Spleen (tissue), 11 donors: ENCODE measurements around the gene CAMK1D. TPM values are rescaled to one million over a fixed set of nuclear protein-coding genes. Genes with fewer than 3 reads are reported as not detected.

Source experiments
- DNase-seq: peaks from one replicate; pipeline ENCODE4 v3.0.0-alpha.2; 2020
- H3K27ac ChIP-seq, 8 donors: fragments of 200-600 bp; sonication (generic) in 7 of 8; 1 replicate in 4 of 8; 2 replicates in 4 of 8; pipeline versions ENCODE4 v1.5.0 to v1.8.0; 2016 to 2021; ENCODE audit warnings: inconsistent platforms in 4 of 8, mild to moderate bottlenecking in 4 of 8, moderate library complexity in 1 of 8
- H3K27me3 ChIP-seq, 7 donors: fragments of 200-600 bp; sonication (generic) in 6 of 7; replicated peaks in 1 of 7; 1 replicate in 4 of 7; 2 replicates in 3 of 7; pipeline versions ENCODE4 v1.5.0 to v1.8.0; 2016 to 2021; ENCODE audit warnings: inconsistent platforms in 3 of 7, mild to moderate bottlenecking in 1 of 7
- H3K36me3 ChIP-seq, 6 donors: fragments of 200-600 bp; sonication (generic) in 5 of 6; 1 replicate in 4 of 6; 2 replicates in 2 of 6; pipeline versions ENCODE4 v1.5.0 to v1.8.0; 2016 to 2021; ENCODE audit warnings: inconsistent platforms in 2 of 6
- H3K4me1 ChIP-seq, 6 donors: fragments of 200-600 bp; sonication (generic) in 5 of 6; 1 replicate in 3 of 6; 2 replicates in 3 of 6; pipeline versions ENCODE4 v1.5.0 to v1.8.0; 2016 to 2021; ENCODE audit warnings: inconsistent platforms in 3 of 6
- H3K4me3 ChIP-seq, 8 donors: fragments of 200-600 bp; sonication (generic) in 7 of 8; 1 replicate in 4 of 8; 2 replicates in 4 of 8; pipeline versions ENCODE4 v1.5.0 to v1.8.0; 2016 to 2021; ENCODE audit warnings: inconsistent platforms in 4 of 8, mild to moderate bottlenecking in 4 of 8, moderate library complexity in 2 of 8
- H3K9me3 ChIP-seq, 8 donors: fragments of 200-600 bp; sonication (generic) in 7 of 8; 1 replicate in 4 of 8; 2 replicates in 4 of 8; pipeline versions ENCODE4 v1.5.0 to v1.8.0; 2016 to 2021; ENCODE audit warnings: inconsistent platforms in 4 of 8
- CTCF ChIP-seq, 11 experiments: fragments of 200-600 bp in 7 of 11; fragments of 450-650 bp in 4 of 11; sonication (generic) in 4 of 11; IDR thresholded peaks in 8 of 11; conservative IDR thresholded peaks in 3 of 11; 1 replicate in 7 of 11; 2 replicates in 4 of 11; pipeline versions ENCODE4 v1.4.0 to v1.8.0; 2016 to 2021; ENCODE audit warnings: antibody characterized with exemption in 11 of 11, inconsistent platforms in 4 of 11, mild to moderate bottlenecking in 1 of 11
- POLR2A ChIP-seq, 3 donors: fragments of 450-650 bp; IDR thresholded peaks; one replicate each; pipeline ENCODE4 v1.5.1; 2017; ENCODE audit warnings: antibody characterized with exemption in 3 of 3, mild to moderate bottlenecking in 1 of 3
- POLR2AphosphoS5 ChIP-seq, 3 donors: sonication (generic); formaldehyde crosslinking; IDR thresholded peaks; one replicate each; pipeline ENCODE4 v1.5.1; 2017; ENCODE audit warnings: antibody characterized with exemption in 3 of 3
- WGBS, 5 donors: extraction: QIAGEN DNeasy Blood & Tissue Kit in 3 of 5; methylation state at CpG; one replicate each; pipeline versions ENCODE4 v1.1.5 to v1.1.7; 2013 to 2018; 5-methylcytosine and 5-hydroxymethylcytosine counted together
- intact Hi-C: fragments of 100-400 bp; cut with DNase I; formaldehyde crosslinking; loops from one replicate; pipeline ENCODE4 v1.15.0; 2023; ENCODE audit warnings: low total_unique reads
- polyA plus RNA-seq, 3 donors: library from polyadenylated mRNA; stranded (reverse); fragments of 200-250 nt; gene quantifications; one replicate each; pipeline ENCODE4 v1.2.1, GENCODE V29; 2013
- total RNA-seq, 7 donors: library from RNA; depleted of rRNA in 3 of 7; stranded (reverse); fragments of >200 nt in 3 of 7; fragmentation: NEBNext Ultra II Directional in 4 of 7; extraction: Animal tissue kit (Norgen Biotek cat#: 25700) in 4 of 7; gene quantifications; one replicate each; pipeline versions ENCODE4 v1.1.0 to v1.2.1, GENCODE V29; 2016 to 2021
- donor health status: healthy with polysubstance abuse.
- donor health status: DM: no; HTN: no; CAD: no; lungs with moderate emphysema.
- donor health status: DM: no; HTN: no; CAD: no.
- donor health status: Bipolar disorder and iron deficiency.
- donor health status: healthy.
- donor health status: DM: no; HTN: no; CAD: no.
- donor health status: DM: yes; HTN: yes; CAD: no.

CAMK1D gene
- total and polyA plus RNA-seq, 10 donors: 6.8 to 34.5 (median 20.0) TPM

GRCh38 chr10:12511651-12512050, 162.3 kb downstream of the CAMK1D start:
- no peak for DNase-seq
- Histone ChIP-seq H3K4me1 (peaks cover 0 to 64% (median 17%) of the 10 kb centered on the region in 6 donors), H3K9me3 (no peaks in the 10 kb centered on the region), H3K27me3 (no peaks in the 10 kb centered on the region), H3K36me3 (no peaks in the 10 kb centered on the region), H3K4me3 (no peak overlapping the region), H3K27ac (no peak overlapping the region)
- TF ChIP-seq POLR2A (IDR thresholded peaks at IDR 0.05) (no peak), CTCF (IDR thresholded peaks at IDR 0.05 in 8 of 11, conservative IDR thresholded peaks at IDR 0.05 in 3 of 11) (no peak)
- 96 to 99% (median 96%) methylated on average over 9 of the region's 9 CpGs for WGBS, 5 donors
- intact Hi-C loops: no loop called here

- DNase-seq: no peak
- no peak overlapping the region for H3K4me3 ChIP-seq
- H3K27ac ChIP-seq: no peak overlapping the region
- no peaks in the 10 kb centered on the region for H3K27me3 ChIP-seq
- no peaks in the 10 kb centered on the region for H3K9me3 ChIP-seq
- WGBS, 5 donors: 92 to 97% (median 94%) methylated on average over 18 of the region's 18 CpGs
- H3K4me1 ChIP-seq: peaks cover 0 to 56% (median 11%) of the 10 kb centered on the region in 6 donors
- intact Hi-C loops: no loop called here
- H3K36me3 ChIP-seq: no peaks in the 10 kb centered on the region
- TF ChIP-seq CTCF (IDR thresholded peaks at IDR 0.05 in 8 of 11, conservative IDR thresholded peaks at IDR 0.05 in 3 of 11) (no peak), POLR2A (IDR thresholded peaks at IDR 0.05) (no peak)
Measured at GRCh38 chr10:12512332-12513002, 163.1 kb downstream of the CAMK1D start.

- TF ChIP-seq CTCF (IDR thresholded peaks at IDR 0.05 in 8 of 11, conservative IDR thresholded peaks at IDR 0.05 in 3 of 11): no peak
- TF ChIP-seq POLR2AphosphoS5 (IDR thresholded peaks at IDR 0.05): no peak
- TF ChIP-seq POLR2A (IDR thresholded peaks at IDR 0.05): no peak
- DNase-seq: no peak
- H3K36me3 ChIP-seq: no peaks in the 10 kb centered on the region
- H3K4me3 ChIP-seq: no peak overlapping the region
- intact Hi-C loops: no loop called here
- no peaks in the 10 kb centered on the region for H3K27me3 ChIP-seq
- no peak overlapping the region for H3K27ac ChIP-seq
- 90 to 94% (median 93%) methylated on average over 5 of the region's 5 CpGs for WGBS, 5 donors
- peaks cover 0 to 50% (median 7%) of the 10 kb centered on the region in 6 donors for H3K4me1 ChIP-seq
- H3K9me3 ChIP-seq: peaks cover 0 to 2% (median 0%) of the 10 kb centered on the region in 8 donors
Measured at GRCh38 chr10:12513003-12513365, 163.6 kb downstream of the CAMK1D start.

- Histone ChIP-seq H3K27me3 (no peaks in the 10 kb centered on the region), H3K4me3 (no peak overlapping the region), H3K4me1 (peaks cover 0 to 40% (median 7%) of the 10 kb centered on the region in 6 donors), H3K36me3 (no peaks in the 10 kb centered on the region), H3K27ac (peak overlapping the region in 1 of 8 donors; percentile 27), H3K9me3 (peaks cover 0 to 4% (median 0%) of the 10 kb centered on the region in 8 donors)
- no peak for TF ChIP-seq CTCF (IDR thresholded peaks at IDR 0.05 in 8 of 11, conservative IDR thresholded peaks at IDR 0.05 in 3 of 11)
- TF ChIP-seq POLR2A (IDR thresholded peaks at IDR 0.05): no peak
- intact Hi-C loops: no loop called here
- no peak for DNase-seq
- 73 to 86% (median 82%) methylated on average over 10 of the region's 10 CpGs for WGBS, 5 donors
Measured at GRCh38 chr10:12513775-12514673, 164.7 kb downstream of the CAMK1D start.
